SK-N-SH (cell line): ENCODE measurements around the gene SUPT20H. TPM values are rescaled to one million over a fixed set of nuclear protein-coding genes. Genes with fewer than 3 reads are reported as not detected.

Experiments
- CTCF ChIA-PET: fragments of 300-600, 350-600 bp; formaldehyde crosslinking; extraction: SDS; loops from one replicate; lab custom pipeline; 2021; lab: Yijun Ruan, JAX
- POLR2A ChIA-PET: fragments of 350-600 bp; sonication (Branson Sonifier 250); formaldehyde crosslinking; extraction: SDS; loops from one replicate; lab custom pipeline; 2020; ENCODE audit warnings: antibody characterized with exemption, inconsistent platforms; lab: Yijun Ruan, JAX
- DNase-seq: peaks from one replicate; pipeline ENCODE4 v3.0.0; 2012
- H2AFZ ChIP-seq: fragments of 200-600 bp; sonication (generic); 2 replicates; pipeline ENCODE4 v1.8.1; 2016; ENCODE audit warnings: antibody characterized with exemption, mild to moderate bottlenecking, low read depth
- H3F3A ChIP-seq: fragments of 200-600 bp; sonication (generic); replicated peaks from 2 replicates; pipeline ENCODE3; 2016; ENCODE audit warnings: antibody characterized with exemption, mild to moderate bottlenecking; ENCODE audit not compliant: insufficient read depth
- H3K27ac ChIP-seq, 2 experiments: fragments of 200-500 bp in 1 of 2; fragments of 200-600 bp in 1 of 2; sonication (Bioruptor generic) in 1 of 2; sonication (generic), shearing (Covaris generic) in 1 of 2; 2 replicates each; pipeline versions ENCODE4 v1.5.1 to v1.6.1; 2014 to 2016; ENCODE audit warnings: low read depth in 2 of 2, inconsistent platforms in 1 of 2, low read length in 1 of 2, mild to moderate bottlenecking in 1 of 2, mixed read lengths in 1 of 2
- H3K27me3 ChIP-seq: fragments of 200-600 bp; sonication (generic), shearing (Covaris generic); 2 replicates; pipeline ENCODE4 v1.6.1; 2016; ENCODE audit warnings: mixed run types; ENCODE audit not compliant: insufficient read depth
- H3K36me3 ChIP-seq, 2 experiments: fragments of 200-500 bp in 1 of 2; fragments of 200-600 bp in 1 of 2; sonication (Bioruptor generic) in 1 of 2; sonication (generic) in 1 of 2; replicated peaks in 1 of 2; 2 replicates each; pipeline versions ENCODE3 to v1.5.1; 2014 to 2016; ENCODE audit warnings: low read length in 1 of 2, mild to moderate bottlenecking in 1 of 2; ENCODE audit not compliant: insufficient read depth in 2 of 2, control insufficient read depth in 1 of 2
- H3K4me1 ChIP-seq, 2 experiments: fragments of 200-500 bp in 1 of 2; fragments of 200-600 bp in 1 of 2; sonication (Bioruptor generic) in 1 of 2; sonication (generic), shearing (Covaris generic) in 1 of 2; 2 replicates each; pipeline versions ENCODE4 v1.5.1 to v1.6.1; 2014 to 2016; ENCODE audit warnings: low read depth in 1 of 2, low read length in 1 of 2, mixed run types in 1 of 2; ENCODE audit not compliant: insufficient read depth in 2 of 2, control insufficient read depth in 1 of 2
- H3K4me2 ChIP-seq: fragments of 200-600 bp; sonication (generic), shearing (Covaris generic); 2 replicates; pipeline ENCODE4 v1.6.1; 2017; ENCODE audit warnings: mixed run types
- H3K4me3 ChIP-seq, 2 experiments: fragments of 200-500 bp in 1 of 2; fragments of 200-600 bp in 1 of 2; sonication (Bioruptor generic) in 1 of 2; sonication (generic), shearing (Covaris generic) in 1 of 2; 2 replicates each; pipeline versions ENCODE4 v1.5.1 to v1.8.1; 2014 to 2016; ENCODE audit warnings: low read depth in 2 of 2, inconsistent platforms in 1 of 2, low read length in 1 of 2, mild to moderate bottlenecking in 1 of 2, mixed read lengths in 1 of 2, moderate library complexity in 1 of 2
- H3K79me2 ChIP-seq: fragments of 200-600 bp; sonication (generic); 2 replicates; pipeline ENCODE4 v1.8.1; 2017; ENCODE audit warnings: mild to moderate bottlenecking; ENCODE audit not compliant: insufficient read depth
- H3K9ac ChIP-seq: fragments of 200-600 bp; sonication (generic); 2 replicates; pipeline ENCODE4 v1.6.1; 2017; ENCODE audit warnings: mixed run types
- H3K9me2 ChIP-seq: fragments of 200-600 bp; sonication (generic); 2 replicates; pipeline ENCODE4 v1.6.1; 2017; ENCODE audit warnings: mixed run types
- H3K9me3 ChIP-seq: fragments of 200-600 bp; sonication (generic); 2 replicates; pipeline ENCODE4 v1.6.1; 2017; ENCODE audit warnings: mixed run types, mild to moderate bottlenecking, moderate library complexity
- H4K20me1 ChIP-seq: fragments of 200-600 bp; sonication (generic); 2 replicates; pipeline ENCODE4 v1.6.1; 2017; ENCODE audit warnings: mild to moderate bottlenecking, mixed run types; ENCODE audit not compliant: insufficient read depth
- CHD2 ChIP-seq: fragments of 150-350 bp; IDR thresholded peaks from 2 replicates; pipeline ENCODE4 v1.6.1; 2018; ENCODE audit warnings: low read length; ENCODE audit not compliant: partially characterized antibody
- FOXJ3 ChIP-seq: sonication (generic); formaldehyde crosslinking; IDR thresholded peaks from 2 replicates; pipeline ENCODE4 v1.5.1; 2020; ENCODE audit warnings: mild to moderate bottlenecking, missing genetic modification reagents
- FOXM1 ChIP-seq: IDR thresholded peaks from 2 replicates; pipeline ENCODE4 v1.4.0; 2012; ENCODE audit warnings: low read depth, mild to moderate bottlenecking
- GABPA ChIP-seq: IDR thresholded peaks from 2 replicates; pipeline ENCODE4 v1.4.0; 2012; ENCODE audit warnings: low read depth, mild to moderate bottlenecking
- GATA2 ChIP-seq: sonication (generic); formaldehyde crosslinking; IDR thresholded peaks from 2 replicates; pipeline ENCODE4 v1.5.0; 2020; ENCODE audit warnings: mild to moderate bottlenecking, missing genetic modification reagents
- MEF2A ChIP-seq: IDR thresholded peaks from 2 replicates; pipeline ENCODE4 v1.4.0; 2012; ENCODE audit warnings: low read depth, borderline replicate concordance
- RAD21 ChIP-seq: IDR thresholded peaks from 2 replicates; pipeline ENCODE4 v1.6.1; 2012; ENCODE audit warnings: mild to moderate bottlenecking, low read length
- RCOR1 ChIP-seq: fragments of 150-350 bp; IDR thresholded peaks from 2 replicates; pipeline ENCODE4 v1.6.1; 2017; ENCODE audit warnings: antibody characterized with exemption, low read length
- RFX5 ChIP-seq: IDR thresholded peaks from 2 replicates; pipeline ENCODE4 v1.6.1; 2012; ENCODE audit warnings: mild to moderate bottlenecking, improper control_type of control experiment, low read length
- RXRA ChIP-seq: IDR thresholded peaks from 2 replicates; pipeline ENCODE4 v1.4.0; 2012; ENCODE audit warnings: low read depth, mild to moderate bottlenecking, borderline replicate concordance
- TEAD4 ChIP-seq: IDR thresholded peaks from 2 replicates; pipeline ENCODE4 v1.4.0; 2012; ENCODE audit warnings: mild to moderate bottlenecking, borderline replicate concordance; ENCODE audit not compliant: insufficient read depth
- YY1 ChIP-seq: IDR thresholded peaks from 2 replicates; pipeline ENCODE4 v1.4.0; 2012; ENCODE audit warnings: low read depth, mild to moderate bottlenecking
- WGBS: methylation state at CpG from one replicate; pipeline ENCODE4 v1.1.6; 2017; ENCODE audit warnings: low lambda C conversion rate; 5-methylcytosine and 5-hydroxymethylcytosine counted together
- polyA plus RNA-seq, 3 experiments: library from polyadenylated mRNA; depleted of rRNA; stranded (reverse); fragments of >200 nt; gene quantifications; 2 replicates each; pipeline ENCODE4 v1.2.3, GENCODE V29; 2012
- TF ChIP-seq, protein P1 (sequence below): fragments of 150-350 bp; IDR thresholded peaks from 2 replicates; pipeline ENCODE4 v1.6.1; 2016; ENCODE audit warnings: mild to moderate bottlenecking, low read depth, low read length
- TF ChIP-seq, protein P2 (sequence below): fragments of 150-350 bp; IDR thresholded peaks from 2 replicates; pipeline ENCODE4 v1.6.1; 2017; ENCODE audit warnings: antibody characterized with exemption, low read length, low read depth, borderline replicate concordance
- TF ChIP-seq, protein P3 (sequence below): IDR thresholded peaks from 2 replicates; pipeline ENCODE4; 2012

The SUPT20H gene
- polyA plus RNA-seq, 1 of the 3 experiments (the other 2 are of a cell fraction) = 39.4 TPM

DNA sequence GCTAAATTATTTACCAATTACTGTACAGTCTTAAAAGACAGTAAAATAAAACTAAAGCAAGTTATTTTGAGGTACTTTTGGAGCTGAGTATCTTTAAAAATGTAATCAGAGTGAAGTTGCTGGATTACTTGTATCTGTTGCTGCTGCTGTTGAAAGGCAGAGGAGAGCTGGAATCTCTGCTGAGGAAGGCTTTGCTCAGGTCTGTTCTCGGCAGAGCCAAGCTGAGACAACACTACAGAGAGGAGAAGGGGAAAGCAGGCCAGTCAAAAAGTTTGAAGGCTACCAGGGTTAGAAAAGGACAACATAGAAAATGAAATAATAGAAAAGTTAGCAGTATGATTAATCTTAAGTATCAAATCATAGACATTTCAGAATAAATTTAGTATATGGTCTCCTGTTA, 49.1 kb downstream of the SUPT20H start (continued):
- TF ChIP-seq CHD2 = no peak
- no peak for TF ChIP-seq RCOR1

DNA sequence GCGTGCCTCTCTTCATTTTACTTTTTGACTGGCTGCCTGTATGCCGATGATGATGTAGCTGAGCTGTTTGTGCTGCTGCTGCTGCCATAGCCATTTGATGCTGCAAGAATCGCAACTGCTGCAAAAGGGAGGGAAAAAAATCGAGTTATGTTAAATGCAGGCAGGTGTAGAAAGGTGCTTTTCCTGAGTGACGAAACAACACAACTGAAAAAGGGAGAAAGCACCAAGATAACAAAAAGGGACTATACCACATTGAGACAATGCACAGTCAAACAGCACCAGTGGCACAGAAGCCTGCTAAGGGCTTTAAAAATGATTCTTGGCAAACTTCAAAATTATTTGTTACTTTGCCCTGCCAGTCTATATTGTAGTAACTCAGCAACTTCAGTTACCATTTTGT, 49.8 kb downstream of the SUPT20H start:
- Histone ChIP-seq H3K27me3 (no peaks in the 10 kb centered on the region), H3K4me3 (no peak overlapping the region), H3K4me1 (no peaks in the 10 kb centered on the region; a peak in 1 of 4 replicates), H3K79me2 (peaks cover 23% of the 10 kb centered on the region), H3F3A (peaks cover 40% of the 10 kb centered on the region), H3K4me2 (no peak overlapping the region), H3K36me3 (peaks cover 94 to 96% of the 10 kb centered on the region in 2 experiments), H3K9me2 (no peaks in the 10 kb centered on the region), H3K9ac (no peak overlapping the region), H4K20me1 (no peaks in the 10 kb centered on the region), H2AFZ (no peak overlapping the region), H3K27ac (no peak overlapping the region), H3K9me3 (no peaks in the 10 kb centered on the region)
- DNase-seq = no peak
- ChIA-PET POLR2A (interaction anchor here (0.7 kb wide), 1 partner anchor 9 kb away, joined by 4 read pairs; the partner anchor contains the start of gene EXOSC8), CTCF (interaction anchor here (4.6 kb wide), 1 partner anchor 9 kb away, joined by 26 read pairs; the partner anchor contains the start of genes ALG5 and EXOSC8)
- WGBS = 70% methylated on average over 5 of the region's 5 CpGs
- no peak for TF ChIP-seq GATA2
- no peak for TF ChIP-seq GABPA

DNA sequence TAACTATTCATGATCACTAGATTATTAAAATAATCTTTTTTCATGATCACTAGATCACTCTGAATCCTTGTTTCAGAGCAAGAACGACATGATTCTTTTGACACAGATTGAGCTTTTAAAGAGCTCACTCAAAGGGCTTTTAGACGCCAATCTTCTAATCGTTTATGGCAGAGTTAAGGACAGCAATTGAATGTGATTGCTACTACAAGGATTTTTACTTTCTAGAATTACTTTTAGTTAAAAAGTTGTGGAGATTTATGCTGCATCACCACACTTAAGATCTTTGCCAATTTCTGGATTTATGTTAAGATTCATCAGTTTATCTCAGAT, 57.6 kb downstream of the SUPT20H start:
- Histone ChIP-seq H3K4me3 (peak overlapping the region; percentile 96 to 98), H3K79me2 (peaks cover 55% of the 10 kb centered on the region), H3K4me1 (peaks cover 9 to 13% of the 10 kb centered on the region in 2 experiments; a peak in 3 of 4 replicates), H3K9me3 (no peaks in the 10 kb centered on the region), H2AFZ (0 out of 2 replicates have a peak overlapping the region, but pooled peaks have one; percentile 80), H4K20me1 (no peaks in the 10 kb centered on the region), H3K36me3 (peaks cover 38 to 39% of the 10 kb centered on the region in 2 experiments), H3K9me2 (no peaks in the 10 kb centered on the region), H3K27me3 (no peaks in the 10 kb centered on the region), H3F3A (peaks cover 49% of the 10 kb centered on the region), H3K27ac (peak overlapping the region; percentile 24 to 91; a peak in 2 of 4 replicates), H3K4me2 (peak overlapping the region; percentile 77), H3K9ac (peak overlapping the region; percentile 94; the same call in 1 of the 2 replicates)
- TF ChIP-seq RXRA = no peak
- DNase-seq = no peak
- ChIA-PET CTCF (interaction anchor here (3.8 kb wide), 1 partner anchor 10 kb away, joined by 26 read pairs; no protein-coding TSS in a partner anchor), POLR2A (interaction anchor here (0.7 kb wide), 1 partner anchor 183 kb away, joined by 3 read pairs; no protein-coding TSS in a partner anchor)
- 9% methylated on average over 3 of the region's 3 CpGs for WGBS

DNA sequence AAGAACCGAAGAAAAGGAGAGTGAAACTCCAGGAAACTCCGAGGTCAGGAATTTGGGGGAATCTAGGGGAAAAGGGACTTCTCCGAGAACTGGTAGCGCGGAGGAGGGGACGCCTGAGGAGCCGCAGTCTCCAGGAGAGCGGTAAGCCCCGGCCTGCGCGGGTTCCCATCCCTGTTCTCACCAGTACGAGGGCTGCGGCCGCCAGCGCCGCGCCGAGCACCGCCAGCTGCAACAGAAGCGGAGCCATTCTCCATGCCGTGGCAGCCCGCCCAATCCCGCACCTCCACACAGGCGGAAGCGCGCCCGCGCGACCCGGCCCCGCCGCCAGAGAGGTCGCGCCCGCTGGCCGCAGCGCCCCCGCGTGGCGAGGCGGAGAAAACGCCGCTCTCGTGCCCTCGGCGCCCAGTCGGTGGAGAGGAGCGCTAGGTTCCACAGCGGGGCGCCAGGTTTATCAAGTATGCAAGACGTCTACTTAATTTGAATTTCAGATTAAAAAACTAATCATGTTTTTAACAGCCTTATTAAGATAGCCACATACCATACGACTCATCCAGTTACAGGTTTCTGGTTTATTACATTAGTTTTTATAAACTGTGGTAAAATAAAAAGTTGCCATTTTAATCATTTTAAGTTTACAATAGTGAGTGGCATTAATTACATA, 60.3 kb downstream of the SUPT20H start, which contains the start of gene ALG5:
Gene ALG5 (minus strand): TSS at position 287 of the 661 bp plus-strand sequence. CDS start 40 bp downstream, at position 247.
- 1% methylated on average over 21 of the region's 52 CpGs for WGBS
- Histone ChIP-seq H3K36me3 (peaks cover 18 to 33% of the 10 kb centered on the region in 2 experiments), H3K9ac (peak within 1 kb of the TSS; percentile 94), H3F3A (peaks cover 29% of the 10 kb centered on the region), H3K27me3 (no peaks in the 10 kb centered on the region), H2AFZ (peak within 1 kb of the TSS; percentile 80), H3K4me3 (peak within 1 kb of the TSS; percentile 96 to 98), H3K4me1 (peaks cover 9 to 13% of the 10 kb centered on the region in 2 experiments; a peak in 3 of 4 replicates), H4K20me1 (no peaks in the 10 kb centered on the region), H3K79me2 (peaks cover 78% of the 10 kb centered on the region), H3K27ac (peak within 1 kb of the TSS; percentile 91 to 98), H3K4me2 (peak within 1 kb of the TSS; percentile 98), H3K9me2 (no peaks in the 10 kb centered on the region), H3K9me3 (no peaks in the 10 kb centered on the region)
- DNase-seq = peak; percentile 93
- ChIA-PET CTCF (interaction anchor here (0.7 to 3.8 kb wide), 22 partner anchors 9 to 180 kb away, joined by 3 to 26 read pairs (median 5); partner anchors contain the start of gene RFXAP), POLR2A (interaction anchor here (1.4 to 1.8 kb wide), 3 partner anchors 58 to 83 kb away, joined by 3 to 5 read pairs (median 4); no protein-coding TSS in a partner anchor)
- TF ChIP-seq, protein P1, sequence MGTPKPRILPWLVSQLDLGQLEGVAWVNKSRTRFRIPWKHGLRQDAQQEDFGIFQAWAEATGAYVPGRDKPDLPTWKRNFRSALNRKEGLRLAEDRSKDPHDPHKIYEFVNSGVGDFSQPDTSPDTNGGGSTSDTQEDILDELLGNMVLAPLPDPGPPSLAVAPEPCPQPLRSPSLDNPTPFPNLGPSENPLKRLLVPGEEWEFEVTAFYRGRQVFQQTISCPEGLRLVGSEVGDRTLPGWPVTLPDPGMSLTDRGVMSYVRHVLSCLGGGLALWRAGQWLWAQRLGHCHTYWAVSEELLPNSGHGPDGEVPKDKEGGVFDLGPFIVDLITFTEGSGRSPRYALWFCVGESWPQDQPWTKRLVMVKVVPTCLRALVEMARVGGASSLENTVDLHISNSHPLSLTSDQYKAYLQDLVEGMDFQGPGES = no peak
- no peak for TF ChIP-seq FOXM1
- no peak for TF ChIP-seq RXRA
- peak; percentile 77 for TF ChIP-seq GABPA
- TF ChIP-seq YY1 = peak; percentile 91
- TF ChIP-seq, protein P2, sequence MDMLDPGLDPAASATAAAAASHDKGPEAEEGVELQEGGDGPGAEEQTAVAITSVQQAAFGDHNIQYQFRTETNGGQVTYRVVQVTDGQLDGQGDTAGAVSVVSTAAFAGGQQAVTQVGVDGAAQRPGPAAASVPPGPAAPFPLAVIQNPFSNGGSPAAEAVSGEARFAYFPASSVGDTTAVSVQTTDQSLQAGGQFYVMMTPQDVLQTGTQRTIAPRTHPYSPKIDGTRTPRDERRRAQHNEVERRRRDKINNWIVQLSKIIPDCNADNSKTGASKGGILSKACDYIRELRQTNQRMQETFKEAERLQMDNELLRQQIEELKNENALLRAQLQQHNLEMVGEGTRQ = no peak
- peak; percentile 35; the same call in 1 of the 2 replicates for TF ChIP-seq RAD21
- no peak for TF ChIP-seq MEF2A
- no peak for TF ChIP-seq RFX5
- TF ChIP-seq TEAD4 = no peak
- TF ChIP-seq GATA2 = no peak
- TF ChIP-seq, protein P3, sequence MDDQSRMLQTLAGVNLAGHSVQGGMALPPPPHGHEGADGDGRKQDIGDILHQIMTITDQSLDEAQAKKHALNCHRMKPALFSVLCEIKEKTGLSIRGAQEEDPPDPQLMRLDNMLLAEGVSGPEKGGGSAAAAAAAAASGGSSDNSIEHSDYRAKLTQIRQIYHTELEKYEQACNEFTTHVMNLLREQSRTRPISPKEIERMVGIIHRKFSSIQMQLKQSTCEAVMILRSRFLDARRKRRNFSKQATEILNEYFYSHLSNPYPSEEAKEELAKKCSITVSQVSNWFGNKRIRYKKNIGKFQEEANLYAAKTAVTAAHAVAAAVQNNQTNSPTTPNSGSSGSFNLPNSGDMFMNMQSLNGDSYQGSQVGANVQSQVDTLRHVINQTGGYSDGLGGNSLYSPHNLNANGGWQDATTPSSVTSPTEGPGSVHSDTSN = peak; percentile 39; the same call in 1 of the 2 replicates
- no peak for TF ChIP-seq FOXJ3
